ENCODE data around the gene PSAPL1.

- TF ChIP-seq, protein P1, sequence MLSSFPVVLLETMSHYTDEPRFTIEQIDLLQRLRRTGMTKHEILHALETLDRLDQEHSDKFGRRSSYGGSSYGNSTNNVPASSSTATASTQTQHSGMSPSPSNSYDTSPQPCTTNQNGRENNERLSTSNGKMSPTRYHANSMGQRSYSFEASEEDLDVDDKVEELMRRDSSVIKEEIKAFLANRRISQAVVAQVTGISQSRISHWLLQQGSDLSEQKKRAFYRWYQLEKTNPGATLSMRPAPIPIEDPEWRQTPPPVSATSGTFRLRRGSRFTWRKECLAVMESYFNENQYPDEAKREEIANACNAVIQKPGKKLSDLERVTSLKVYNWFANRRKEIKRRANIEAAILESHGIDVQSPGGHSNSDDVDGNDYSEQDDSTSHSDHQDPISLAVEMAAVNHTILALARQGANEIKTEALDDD (IDR thresholded peaks at IDR 0.05): no peak
- TF ChIP-seq HMG20A (CRISPR knock-in tag; conservative IDR thresholded peaks at IDR 0.05) (no peak), POLR2A (conservative IDR thresholded peaks at IDR 0.05) (no peak), CTCF (IDR thresholded peaks at IDR 0.05 in 2 of 3, conservative IDR thresholded peaks at IDR 0.05 in 1 of 3; ENCODE audit: insufficient read depth in 2 of 3, low read depth in 1 of 3, low read length in 3 of 3) (no peak), NR2F6 (CRISPR knock-in tag; IDR thresholded peaks at IDR 0.05) (no peak), RCOR1 (IDR thresholded peaks at IDR 0.05; ENCODE audit: borderline replicate concordance in 1 of 2, low read depth in 2 of 2, low read length in 2 of 2) (no peak), ZFP36 (IDR thresholded peaks at IDR 0.05; ENCODE audit: low read depth, low read length, partially characterized antibody) (no peak)
These were observed 4.3 kb downstream of the PSAPL1 start for GRCh38 chr4:7430368-7430964.
